Measurements from ENCODE around the gene DHX8. TPM values are rescaled to one million over a fixed set of nuclear protein-coding genes. Genes with fewer than 3 reads are reported as not detected.

DHX8 gene
- total RNA-seq, 2 experiments from 2014 or later = 37.0 to 48.3 TPM

GRCh38 chr17:43517615-43518386 lies 34.0 kb downstream of the DHX8 start:
- H2AFZ ChIP-seq (ENCODE audit: low read length) = no peak overlapping the region
- H3K4me2 ChIP-seq (ENCODE audit: low read length) = no peak overlapping the region
- H3K79me2 ChIP-seq (ENCODE audit: insufficient read depth, low read depth, low read length) = no peaks in the 10 kb centered on the region
- ChIA-PET POLR2A (no interaction called here), CTCF (ENCODE audit: unreplicated experiment) (no interaction called here)
- TF ChIP-seq EZH2phosphoT487 (IDR thresholded peaks at IDR 0.05; ENCODE audit: borderline replicate concordance, low read depth, low read length) (no peak), CTCF (conservative IDR thresholded peaks at IDR 0.05; ENCODE audit: low read length) (no peak)
- H3K4me3 ChIP-seq (ENCODE audit: low read depth, low read length, poor library complexity, severe bottlenecking) = no peak overlapping the region
- intact Hi-C loops (cut with micrococcal nuclease; ENCODE audit: unreplicated experiment) = no loop called here
- peaks cover 94% of the 10 kb centered on the region for H3K36me3 ChIP-seq (ENCODE audit: insufficient read depth, low read length)
- no peaks in the 10 kb centered on the region for H3K9me3 ChIP-seq (ENCODE audit: low read length)
- no peaks in the 10 kb centered on the region for H3K9me2 ChIP-seq (ENCODE audit: insufficient read depth, low read length)
- H3K4me1 ChIP-seq (ENCODE audit: insufficient read depth, low read length, poor library complexity, severe bottlenecking) = no peaks in the 10 kb centered on the region
- no peak overlapping the region for H3K27ac ChIP-seq (ENCODE audit: low read depth, low read length, poor library complexity, severe bottlenecking)
- BruUV-seq (replicated peaks) = no TSS peak
- DNase-seq (ENCODE audit: low spot score) = no peak
- no peaks in the 10 kb centered on the region for H4K20me1 ChIP-seq (ENCODE audit: insufficient read depth, low read length)

DNA sequence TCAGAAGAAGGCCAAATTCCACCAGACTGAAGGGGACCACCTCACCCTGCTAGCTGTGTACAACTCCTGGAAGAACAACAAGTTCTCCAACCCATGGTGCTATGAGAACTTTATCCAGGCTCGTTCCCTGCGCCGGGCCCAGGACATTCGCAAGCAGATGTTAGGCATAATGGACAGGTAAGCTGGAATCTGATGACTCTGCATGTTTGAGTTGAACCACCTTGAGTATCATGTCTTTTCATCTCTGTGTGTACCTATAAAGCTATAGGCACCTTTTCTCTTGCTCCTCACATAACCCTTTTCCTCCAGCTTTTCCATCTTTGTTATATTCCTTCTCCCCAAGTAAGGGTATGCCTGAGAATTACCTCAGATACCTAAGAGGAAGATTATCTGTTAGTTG lies 37.6 kb downstream of the DHX8 start:
- no peaks in the 10 kb centered on the region for H3K4me1 ChIP-seq (ENCODE audit: insufficient read depth, low read length, poor library complexity, severe bottlenecking)
- ChIA-PET POLR2A (no interaction called here), CTCF (ENCODE audit: unreplicated experiment) (no interaction called here)
- H4K20me1 ChIP-seq (ENCODE audit: insufficient read depth, low read length) = no peaks in the 10 kb centered on the region
- TF ChIP-seq EZH2phosphoT487 (IDR thresholded peaks at IDR 0.05; ENCODE audit: borderline replicate concordance, low read depth, low read length) (no peak), CTCF (conservative IDR thresholded peaks at IDR 0.05; ENCODE audit: low read length) (no peak)
- H3K4me3 ChIP-seq (ENCODE audit: low read depth, low read length, poor library complexity, severe bottlenecking) = no peak overlapping the region
- H2AFZ ChIP-seq (ENCODE audit: low read length) = no peak overlapping the region
- H3K36me3 ChIP-seq (ENCODE audit: insufficient read depth, low read length) = peaks cover 90% of the 10 kb centered on the region
- no peak overlapping the region for H3K27ac ChIP-seq (ENCODE audit: low read depth, low read length, poor library complexity, severe bottlenecking)
- H3K79me2 ChIP-seq (ENCODE audit: insufficient read depth, low read depth, low read length) = no peaks in the 10 kb centered on the region
- intact Hi-C loops (cut with micrococcal nuclease; ENCODE audit: unreplicated experiment) = no loop called here
- H3K9me3 ChIP-seq (ENCODE audit: low read length) = no peaks in the 10 kb centered on the region
- BruUV-seq (replicated peaks) = no TSS peak
- no peaks in the 10 kb centered on the region for H3K9me2 ChIP-seq (ENCODE audit: insufficient read depth, low read length)
- no peak for DNase-seq (ENCODE audit: low spot score)
- H3K4me2 ChIP-seq (ENCODE audit: low read length) = no peak overlapping the region

DNA sequence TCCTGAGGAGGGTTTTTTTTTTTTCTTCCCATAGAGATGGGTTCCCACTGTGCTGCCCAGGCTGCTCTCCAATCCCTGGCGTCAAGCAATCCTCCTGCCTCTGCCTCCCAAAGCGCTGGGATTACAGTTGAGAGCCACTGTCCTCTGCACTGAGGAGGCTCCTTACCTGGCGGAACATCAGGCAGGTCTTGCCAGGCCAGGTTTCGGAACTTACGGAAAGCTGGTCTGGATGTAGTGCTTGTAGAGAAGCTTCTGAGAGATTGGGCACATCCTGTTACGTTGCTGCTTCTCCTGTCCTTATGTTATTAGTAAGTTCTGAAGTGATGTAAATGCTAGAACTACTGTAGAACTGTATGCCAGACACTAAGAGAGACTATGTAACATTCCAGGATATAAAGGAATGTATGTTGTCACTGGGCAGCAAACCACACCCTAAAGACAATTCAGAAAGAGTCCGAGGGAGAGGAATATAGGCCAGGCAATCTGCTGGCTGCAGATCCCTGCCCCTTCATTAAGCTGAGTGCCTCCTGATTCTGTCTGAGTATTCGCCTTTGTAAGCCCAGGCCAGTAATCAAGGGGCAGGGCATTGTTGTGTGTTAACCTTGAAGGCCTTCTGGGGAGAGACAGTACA lies 41.3 kb downstream of the DHX8 start:
- Histone ChIP-seq H3K4me3 (ENCODE audit: low read depth, low read length, poor library complexity, severe bottlenecking) (no peak overlapping the region), H3K79me2 (ENCODE audit: insufficient read depth, low read depth, low read length) (no peaks in the 10 kb centered on the region), H3K9me3 (ENCODE audit: low read length) (no peaks in the 10 kb centered on the region), H3K4me1 (ENCODE audit: insufficient read depth, low read length, poor library complexity, severe bottlenecking) (no peaks in the 10 kb centered on the region), H2AFZ (ENCODE audit: low read length) (no peak overlapping the region), H3K9me2 (ENCODE audit: insufficient read depth, low read length) (no peaks in the 10 kb centered on the region), H3K4me2 (ENCODE audit: low read length) (no peak overlapping the region), H3K36me3 (ENCODE audit: insufficient read depth, low read length) (peaks cover 60% of the 10 kb centered on the region), H3K27ac (ENCODE audit: low read depth, low read length, poor library complexity, severe bottlenecking) (no peak overlapping the region), H4K20me1 (ENCODE audit: insufficient read depth, low read length) (no peaks in the 10 kb centered on the region)
- intact Hi-C loops (cut with micrococcal nuclease; ENCODE audit: unreplicated experiment) = no loop called here
- ChIA-PET CTCF (ENCODE audit: unreplicated experiment) (no interaction called here), POLR2A (interaction anchor here (0.6 kb wide), 1 partner anchor 526 kb away, joined by 3 read pairs; no protein-coding TSS in a partner anchor)
- TF ChIP-seq EZH2phosphoT487 (IDR thresholded peaks at IDR 0.05; ENCODE audit: borderline replicate concordance, low read depth, low read length) (no peak), CTCF (conservative IDR thresholded peaks at IDR 0.05; ENCODE audit: low read length) (no peak)
- DNase-seq (ENCODE audit: low spot score) = no peak
- no TSS peak for BruUV-seq (replicated peaks)

Data from OCI-LY7 (cell line).